Measurements from ENCODE around the gene CEACAM3. TPM values are rescaled to one million over a fixed set of nuclear protein-coding genes. Genes with fewer than 3 reads are reported as not detected.
"Not testable (repeated sequence)": the region's sequence is repeated elsewhere in the genome, so short reads cannot be mapped to it uniquely, and the experiment has no call there.

CEACAM3 gene
- total RNA-seq, result 1 to 10 TPM in 1 of 4 donors, under 1 TPM in 1, not detected in 2; 0.54 to 1.6 TPM

- H3K27me3 ChIP-seq, result peaks cover 52% of the 10 kb centered on the region
- no peaks in the 10 kb centered on the region for H3K36me3 ChIP-seq
- no peak for ATAC-seq
- H3K4me3 ChIP-seq, result no peak within 1 kb of the TSS
- TF ChIP-seq POLR2A (IDR thresholded peaks at IDR 0.05) (no peak), POLR2AphosphoS5 (IDR thresholded peaks at IDR 0.05) (no peak), EP300 (IDR thresholded peaks at IDR 0.05) (no peak), CTCF (IDR thresholded peaks at IDR 0.05) (no peak)
- no peaks in the 10 kb centered on the region for H3K9me3 ChIP-seq
- H3K27ac ChIP-seq, result no peak within 1 kb of the TSS
- H3K4me1 ChIP-seq, result peaks cover 0 to 11% (median 0%) of the 10 kb centered on the region in 3 donors
Observed at GRCh38 chr19:41796362-41796761, at the start of gene CEACAM3. Gene CEACAM3 (plus strand): TSS chr19:41796587. CDS start chr19:41796678, 91 bp downstream.

GRCh38 chr19:41746593-41747227 lies 49.7 kb upstream of the CEACAM3 start:
- 24 to 32% methylated on average over 6 to 8 of the region's 11 CpGs for WGBS, 2 donors (ENCODE audit: low coverage in 1 of 2)
- H3K27me3 ChIP-seq, result peaks cover 63% of the 10 kb centered on the region

GRCh38 chr19:41748012-41748411 lies 48.4 kb upstream of the CEACAM3 start:
- no peaks in the 10 kb centered on the region for H3K4me1 ChIP-seq
- no peak overlapping the region for H3K4me3 ChIP-seq
- H3K27ac ChIP-seq, result no peak overlapping the region
- H3K36me3 ChIP-seq, result no peaks in the 10 kb centered on the region
- H3K9me3 ChIP-seq, result no peaks in the 10 kb centered on the region
- no peak for ATAC-seq
- 47 to 65% methylated on average over 3 of the region's 3 CpGs for whole genome bisulfite sequencing, 2 donors (ENCODE audit: low coverage in 1 of 2)
- TF ChIP-seq POLR2A (IDR thresholded peaks at IDR 0.05), result no peak
- no peak for TF ChIP-seq CTCF (IDR thresholded peaks at IDR 0.05)
- no peak for TF ChIP-seq EP300 (IDR thresholded peaks at IDR 0.05)
- no peak for TF ChIP-seq POLR2AphosphoS5 (IDR thresholded peaks at IDR 0.05)
- peaks cover 65% of the 10 kb centered on the region for H3K27me3 ChIP-seq

More at GRCh38 chr19:41746593-41747227, 49.7 kb upstream of the CEACAM3 start:
- ATAC-seq, result no peak
- Histone ChIP-seq H3K4me1 (no peaks in the 10 kb centered on the region), H3K36me3 (no peaks in the 10 kb centered on the region), H3K27ac (no peak overlapping the region), H3K4me3 (no peak overlapping the region), H3K9me3 (no peaks in the 10 kb centered on the region)
- TF ChIP-seq POLR2AphosphoS5 (IDR thresholded peaks at IDR 0.05) (no peak), POLR2A (IDR thresholded peaks at IDR 0.05) (no peak), CTCF (IDR thresholded peaks at IDR 0.05) (peak in 2 of 4 experiments; percentile 21 to 35), EP300 (IDR thresholded peaks at IDR 0.05) (no peak)

GRCh38 chr19:41750248-41751134 lies 45.9 kb upstream of the CEACAM3 start:
- not testable (repeated sequence) for H3K27ac ChIP-seq, ATAC-seq
- WGBS, 2 donors (ENCODE audit: low coverage in 1 of 2), result 41 to 48% methylated on average over 4 of the region's 10 CpGs

GRCh38 chr19:41753159-41753558 lies 43.2 kb upstream of the CEACAM3 start:
- Histone ChIP-seq H3K4me1 (no peaks in the 10 kb centered on the region), H3K36me3 (no peaks in the 10 kb centered on the region), H3K27ac (no peak overlapping the region), H3K4me3 (no peak overlapping the region), H3K27me3 (peaks cover 44% of the 10 kb centered on the region), H3K9me3 (no peaks in the 10 kb centered on the region)
- TF ChIP-seq POLR2AphosphoS5 (IDR thresholded peaks at IDR 0.05), result no peak
- peak in 2 of 4 experiments; percentile 25 to 63 for TF ChIP-seq CTCF (IDR thresholded peaks at IDR 0.05)
- WGBS, 2 donors (ENCODE audit: low coverage in 1 of 2), result 4% methylated on average over 10 to 12 of the region's 12 CpGs
- no peak for ATAC-seq

More at GRCh38 chr19:41750248-41751134, 45.9 kb upstream of the CEACAM3 start:
- H3K4me3 ChIP-seq, H3K4me1 ChIP-seq, H3K36me3 ChIP-seq, H3K9me3 ChIP-seq: not testable (repeated sequence)
- peaks cover 64% of the 10 kb centered on the region for H3K27me3 ChIP-seq
